ENCODE results near the gene MAPRE2.

GRCh38 chr18:35022426-35023001 is 18.7 kb upstream of the MAPRE2 start:
- TF ChIP-seq EZH2 (IDR thresholded peaks at IDR 0.05) (no peak), POLR2AphosphoS5 (IDR thresholded peaks at IDR 0.05; ENCODE audit: borderline replicate concordance, low read depth, low read length) (no peak), FOXP2 (optimal IDR thresholded peaks at IDR 0.05; ENCODE audit: control extremely low read depth, extremely low read length, insufficient read depth) (no peak)
